SK-N-MC (cell line): ENCODE results near the gene TSHZ2.

Experiments used
- DNase-seq: peaks from one replicate; pipeline ENCODE4 v3.0.0-alpha.2; 2011; ENCODE audit warnings: low read depth, low spot score
- H3K27ac ChIP-seq: fragments of 200-600 bp; sonication (generic); 2 replicates; pipeline ENCODE4 v1.5.1; 2016; ENCODE audit warnings: mixed run types
- H3K36me3 ChIP-seq: fragments of 200-600 bp; sonication (generic); 2 replicates; pipeline ENCODE4 v1.6.1; 2017; ENCODE audit warnings: antibody characterized with exemption, low read length, mixed read lengths; ENCODE audit not compliant: insufficient read depth
- H3K4me3 ChIP-seq: fragments of 200-600 bp; sonication (generic); 2 replicates; pipeline ENCODE4 v1.5.1; 2016
- H3K9ac ChIP-seq: fragments of 200-600 bp; sonication (generic); 2 replicates; pipeline ENCODE4 v1.8.0; 2017; ENCODE audit warnings: mixed run types, mixed read lengths; ENCODE audit not compliant: insufficient read length
- H3K9me3 ChIP-seq: fragments of 200-600 bp; sonication (generic); 2 replicates; pipeline ENCODE4 v1.6.1; 2017; ENCODE audit warnings: low read depth, mild to moderate bottlenecking, antibody characterized with exemption, low read length, moderate library complexity, mixed read lengths
- EZH2 ChIP-seq: fragments of 200-600 bp; sonication (generic); IDR thresholded peaks from one replicate; pipeline ENCODE4 v1.6.1; 2017; ENCODE audit warnings: antibody characterized with exemption
- FOXP2 ChIP-seq: optimal IDR thresholded peaks from 2 replicates; pipeline ENCODE3; 2011; ENCODE audit warnings: mild to moderate bottlenecking, moderate library complexity; ENCODE audit not compliant: insufficient read depth; ENCODE audit errors: extremely low read length, control extremely low read depth
- POLR2AphosphoS5 ChIP-seq: IDR thresholded peaks from 2 replicates; pipeline ENCODE4 v1.6.1; 2012; ENCODE audit warnings: mild to moderate bottlenecking, low read depth, low read length, borderline replicate concordance

TSHZ2 gene

DNA sequence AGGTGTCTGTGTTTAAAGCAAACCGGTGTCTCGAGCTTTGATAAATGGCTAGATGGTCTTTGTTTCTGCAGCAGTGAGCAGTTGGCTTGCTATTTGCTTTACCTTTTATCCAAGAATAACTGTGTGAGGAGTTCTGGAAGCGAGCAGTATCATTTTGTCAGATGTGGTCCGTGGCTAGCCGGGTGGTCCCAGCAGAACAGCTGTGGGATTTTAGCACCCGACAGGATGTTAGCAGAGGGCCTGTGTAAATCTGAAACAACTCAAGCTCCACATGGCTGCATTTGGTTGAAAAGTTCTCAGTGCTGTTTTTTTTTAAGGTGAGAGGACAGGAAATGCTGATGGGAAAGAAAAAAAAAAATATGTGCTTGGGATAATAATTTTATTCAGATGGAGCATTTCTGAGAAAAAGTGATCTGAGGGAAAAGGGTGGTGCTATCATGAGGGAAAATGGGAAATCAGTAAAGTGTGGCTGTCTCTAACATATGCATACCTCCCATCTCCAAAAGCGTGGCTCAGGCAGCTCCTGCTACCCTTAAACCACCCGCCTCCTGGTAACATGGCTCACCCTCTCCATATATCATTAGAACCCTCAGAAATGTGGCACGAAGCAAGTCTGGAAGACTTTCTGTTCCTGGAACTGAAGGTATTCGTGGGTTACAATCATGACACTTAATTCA, 215.4 kb downstream of the TSHZ2 start:
- H3K27ac ChIP-seq = no peak overlapping the region
- no peaks in the 10 kb centered on the region for H3K36me3 ChIP-seq
- H3K4me3 ChIP-seq = no peak overlapping the region
- H3K9ac ChIP-seq = no peak overlapping the region
- no peaks in the 10 kb centered on the region for H3K9me3 ChIP-seq
- TF ChIP-seq POLR2AphosphoS5 = no peak
- no peak for TF ChIP-seq FOXP2
- DNase-seq = no peak

DNA sequence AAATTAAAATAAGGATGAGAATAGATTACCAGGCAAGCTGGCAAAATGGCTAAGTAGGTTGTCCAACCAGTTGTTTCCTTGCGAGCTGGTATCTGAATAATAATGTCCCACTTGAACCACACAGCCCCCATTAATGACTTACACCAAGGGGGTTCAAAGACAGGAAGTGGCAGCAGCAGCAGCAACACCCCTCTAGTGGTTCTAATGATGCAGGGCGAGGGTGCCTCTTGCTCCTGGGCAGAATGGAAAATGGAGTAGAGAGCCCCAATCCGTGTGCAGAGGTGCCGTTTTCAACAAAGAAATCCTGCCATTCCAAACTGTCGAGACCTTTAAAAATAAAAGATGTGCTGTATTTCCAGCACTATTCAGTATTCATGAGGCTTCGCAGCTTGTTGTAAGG, 218.1 kb downstream of the TSHZ2 start:
- H3K9me3 ChIP-seq = no peaks in the 10 kb centered on the region
- H3K27ac ChIP-seq = no peak overlapping the region
- H3K36me3 ChIP-seq = no peaks in the 10 kb centered on the region
- no peak overlapping the region for H3K4me3 ChIP-seq
- no peak for TF ChIP-seq FOXP2
- DNase-seq = no peak
- H3K9ac ChIP-seq = no peak overlapping the region

DNA sequence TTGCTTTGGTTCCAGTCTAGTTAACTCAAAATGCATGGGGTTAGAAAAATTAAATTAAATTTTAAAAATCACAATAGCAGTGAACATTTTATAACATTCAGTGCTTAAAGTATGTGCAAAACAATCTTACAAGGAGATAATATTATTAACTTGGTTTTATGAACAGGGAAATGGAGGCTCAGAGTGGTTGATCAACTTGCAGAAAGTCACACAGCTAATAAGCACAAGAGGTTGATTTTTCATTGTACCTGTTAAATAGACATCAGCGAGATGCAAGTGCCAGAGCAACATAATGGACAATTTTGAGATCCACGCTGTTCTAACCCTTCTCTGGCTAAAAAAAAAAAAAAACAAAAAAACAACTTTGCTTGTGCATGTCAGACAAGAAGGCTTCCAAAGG, 219.8 kb downstream of the TSHZ2 start:
- H3K27ac ChIP-seq = no peak overlapping the region
- no peak overlapping the region for H3K4me3 ChIP-seq
- no peaks in the 10 kb centered on the region for H3K36me3 ChIP-seq
- DNase-seq = no peak
- TF ChIP-seq EZH2 = no peak
- TF ChIP-seq POLR2AphosphoS5 = no peak
- TF ChIP-seq FOXP2 = no peak
- H3K9me3 ChIP-seq = no peaks in the 10 kb centered on the region
- no peak overlapping the region for H3K9ac ChIP-seq

DNA sequence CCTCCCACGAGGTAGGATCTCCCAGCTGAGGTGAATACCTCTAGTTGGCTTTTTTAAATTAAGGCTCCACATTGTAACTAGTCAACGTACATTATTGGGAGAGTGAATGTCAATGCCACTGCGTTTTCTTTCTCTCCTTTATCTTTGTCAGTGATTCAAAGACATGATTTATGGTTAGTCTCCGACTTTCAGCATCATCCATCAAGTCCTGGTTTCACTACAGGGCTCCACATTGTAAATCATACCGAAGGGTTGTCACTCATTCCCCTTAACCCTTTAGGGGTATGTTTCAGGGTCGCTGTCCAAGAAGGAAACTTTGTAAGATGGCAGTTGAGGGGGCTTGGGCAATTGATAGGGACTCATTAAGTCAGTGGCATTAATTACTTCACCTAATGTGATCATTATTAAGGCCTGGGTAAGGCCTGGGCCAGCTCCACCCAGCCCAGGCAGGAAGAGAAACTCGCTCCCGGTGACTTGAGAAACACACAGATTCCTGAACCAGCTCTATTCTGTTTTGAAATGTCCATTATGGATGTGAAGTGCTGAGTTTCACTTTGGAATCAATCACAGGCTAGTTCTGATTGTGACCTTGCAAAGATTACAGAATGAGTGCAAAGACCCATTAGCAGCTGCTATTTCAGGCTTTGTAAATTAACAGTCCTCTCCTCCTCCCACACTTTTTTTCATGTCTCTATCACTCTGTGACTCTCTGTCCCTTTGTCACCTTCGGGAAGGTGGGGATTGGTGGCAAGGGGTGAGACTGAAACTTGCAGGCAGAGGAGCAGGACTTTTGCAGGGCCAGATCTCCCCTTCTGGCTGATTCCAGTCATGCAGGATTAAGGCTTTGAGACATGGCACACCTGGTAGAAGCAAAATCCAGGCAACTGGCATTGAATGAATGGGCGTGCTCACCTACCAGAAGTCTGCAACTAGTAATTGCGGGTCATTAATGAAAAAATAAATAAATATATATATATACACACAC, 222.4 kb downstream of the TSHZ2 start:
- H3K27ac ChIP-seq = no peak overlapping the region
- H3K4me3 ChIP-seq = no peak overlapping the region
- TF ChIP-seq FOXP2 = no peak
- TF ChIP-seq POLR2AphosphoS5 = no peak
- TF ChIP-seq EZH2 = no peak
- no peak for DNase-seq
- H3K9me3 ChIP-seq = no peaks in the 10 kb centered on the region
- no peaks in the 10 kb centered on the region for H3K36me3 ChIP-seq
- H3K9ac ChIP-seq = no peak overlapping the region

DNA sequence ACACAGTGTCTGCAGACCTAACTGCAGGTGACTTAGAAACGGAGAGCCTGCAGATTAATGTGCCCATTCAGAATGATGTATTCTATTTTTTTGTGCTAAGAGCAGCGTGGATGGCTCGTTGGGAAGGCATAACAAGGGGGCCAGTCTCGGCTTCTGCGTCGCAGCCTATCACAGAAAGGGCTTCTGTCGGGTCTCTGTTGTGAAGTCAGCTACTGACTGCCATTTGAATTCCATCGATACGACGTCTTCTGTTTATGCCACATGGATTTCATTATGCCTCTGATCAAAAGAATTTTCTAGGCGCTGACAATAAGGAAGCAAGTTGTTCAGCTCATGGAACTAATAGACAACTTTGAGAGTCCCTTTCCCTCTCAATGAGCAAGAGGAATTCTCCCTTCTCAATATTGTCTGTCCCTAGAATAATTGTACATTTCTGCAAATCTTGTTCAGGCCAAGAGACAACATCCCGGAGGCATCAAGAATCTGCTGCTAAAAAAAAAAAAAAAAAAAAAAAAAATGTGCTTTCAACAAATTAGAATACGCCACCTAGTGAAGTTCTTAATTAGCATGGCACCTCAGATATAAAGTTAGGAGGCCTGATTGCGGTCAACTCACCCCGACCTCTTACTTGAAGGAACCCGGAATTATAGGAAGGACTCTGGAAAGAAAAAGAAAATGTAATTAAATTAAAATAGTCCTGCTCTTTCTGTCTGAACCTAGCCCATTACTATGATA, 223.9 kb downstream of the TSHZ2 start:
- TF ChIP-seq FOXP2 (no peak), EZH2 (no peak), POLR2AphosphoS5 (no peak)
- H3K4me3 ChIP-seq = no peak overlapping the region

DNA sequence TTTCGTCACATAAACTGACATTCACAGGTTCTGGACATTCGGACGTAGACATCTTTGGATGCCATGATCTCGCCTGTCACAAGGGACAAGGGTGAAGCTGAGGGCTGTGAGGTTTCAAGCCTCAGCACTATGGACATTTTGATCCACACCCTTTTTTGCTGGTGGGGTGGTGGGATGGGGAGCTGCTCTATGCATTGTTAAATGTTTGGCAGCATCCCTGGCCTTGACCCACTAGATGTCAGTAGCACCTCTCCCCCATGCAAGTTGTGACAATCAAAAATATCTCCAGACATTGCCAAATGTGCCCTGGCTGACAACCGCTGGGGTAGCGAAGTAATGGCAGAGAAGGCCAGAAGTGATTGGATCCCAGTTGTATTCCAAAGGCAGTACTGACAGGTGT, 229.4 kb downstream of the TSHZ2 start:
- no peak overlapping the region for H3K27ac ChIP-seq
- TF ChIP-seq POLR2AphosphoS5 = no peak
- no peak for TF ChIP-seq FOXP2
- no peak for TF ChIP-seq EZH2
- H3K9ac ChIP-seq = no peak overlapping the region
- no peak for DNase-seq
- H3K4me3 ChIP-seq = no peak overlapping the region
- H3K36me3 ChIP-seq = no peaks in the 10 kb centered on the region
- H3K9me3 ChIP-seq = no peaks in the 10 kb centered on the region

More for the DNA sequence above, 223.9 kb downstream of the TSHZ2 start:
- Histone ChIP-seq H3K9ac (no peak overlapping the region), H3K27ac (no peak overlapping the region), H3K36me3 (no peaks in the 10 kb centered on the region), H3K9me3 (no peaks in the 10 kb centered on the region)
- no peak for DNase-seq

DNA sequence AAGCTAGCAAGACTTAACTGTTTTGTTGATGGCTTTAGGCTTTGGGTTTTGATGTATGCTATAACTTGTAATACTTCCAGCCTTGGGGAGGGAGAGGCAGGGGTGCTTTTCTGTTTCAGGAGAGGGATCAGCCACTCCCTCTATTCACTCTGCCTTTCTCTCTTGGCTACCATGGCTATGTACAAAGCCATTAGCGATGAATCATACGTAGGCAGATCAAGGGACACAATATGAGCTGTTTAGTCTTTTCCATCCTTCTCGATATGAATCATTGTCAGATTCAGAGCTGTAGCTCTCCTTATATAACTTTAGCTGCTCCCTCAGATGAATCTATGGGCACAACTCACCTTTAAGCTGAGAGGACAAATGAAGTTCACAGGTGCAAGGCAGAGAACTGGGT, 230.6 kb downstream of the TSHZ2 start:
- H3K9ac ChIP-seq = no peak overlapping the region
- no peak overlapping the region for H3K27ac ChIP-seq
- no peak for DNase-seq
- TF ChIP-seq FOXP2 = no peak
- TF ChIP-seq EZH2 = no peak
- H3K4me3 ChIP-seq = no peak overlapping the region
- H3K36me3 ChIP-seq = no peaks in the 10 kb centered on the region
- H3K9me3 ChIP-seq = no peaks in the 10 kb centered on the region

DNA sequence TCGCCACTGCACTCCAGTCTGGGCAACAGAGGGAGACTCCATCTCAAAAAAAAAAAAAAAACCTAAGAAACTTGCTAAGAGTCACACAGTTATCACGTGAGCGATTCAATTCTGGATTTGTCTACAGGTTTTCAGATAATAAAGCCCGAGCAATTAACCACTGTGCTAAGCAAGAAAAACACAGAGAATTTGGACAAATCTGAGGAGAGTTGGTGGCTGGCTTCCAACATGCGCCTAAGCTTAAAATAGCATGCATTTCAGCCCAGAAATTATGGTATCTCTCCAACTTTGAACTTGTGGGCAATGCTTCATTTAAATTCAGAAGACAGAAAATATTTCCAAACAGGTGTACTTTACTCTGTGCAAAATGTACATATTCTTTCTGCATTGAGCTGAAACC, 232.9 kb downstream of the TSHZ2 start:
- no peak overlapping the region for H3K9ac ChIP-seq
- H3K36me3 ChIP-seq = no peaks in the 10 kb centered on the region
- no peak overlapping the region for H3K27ac ChIP-seq
- TF ChIP-seq FOXP2 (no peak), EZH2 (no peak), POLR2AphosphoS5 (no peak)
- no peak overlapping the region for H3K4me3 ChIP-seq
- no peak for DNase-seq
- no peaks in the 10 kb centered on the region for H3K9me3 ChIP-seq
